Activated gamma-delta T cell (primary cell): Measurements from ENCODE around the gene TP53RK.

Experiments used
- DNase-seq: peaks from one replicate; lab custom pipeline; 2025; lab: John Stamatoyannopoulos, UW

TP53RK gene

DNA sequence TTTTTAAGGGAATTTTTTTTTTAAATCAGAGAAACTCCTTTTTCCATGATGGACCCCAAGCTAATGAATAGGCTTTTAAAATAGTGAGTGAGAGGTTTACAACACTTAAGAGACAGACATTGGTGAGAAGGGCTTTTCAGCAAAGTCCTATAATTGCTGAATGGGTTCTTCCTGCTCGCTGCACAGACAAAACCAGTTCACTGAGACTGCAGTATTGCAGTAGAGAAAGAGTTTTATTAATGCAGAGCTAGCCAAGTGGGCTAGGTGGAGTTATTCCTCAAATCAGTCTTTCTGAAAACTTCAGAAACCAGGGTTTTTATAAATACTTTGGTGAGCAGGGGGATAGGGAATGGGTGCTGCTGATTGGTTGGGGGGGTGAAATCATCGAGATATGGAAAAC, 17.0 kb upstream of the TP53RK start:
- no peak for DNase-seq

DNA sequence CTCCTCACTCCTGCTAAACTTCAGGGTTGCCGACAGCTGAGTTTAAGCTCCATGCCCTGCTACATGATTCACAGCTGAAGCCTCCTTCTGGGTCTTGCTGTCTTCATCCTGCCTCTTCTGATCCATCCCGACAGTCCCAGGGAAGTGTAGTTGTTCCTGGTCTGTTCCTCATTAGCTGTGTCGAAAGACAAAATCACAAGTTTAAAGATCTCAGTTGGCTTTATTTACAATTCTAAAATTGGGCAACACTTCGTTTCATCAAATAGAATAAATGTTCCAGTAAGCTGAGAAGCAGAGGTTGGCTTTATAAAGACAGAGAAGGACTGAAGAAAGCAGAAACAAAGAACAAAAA, 16.1 kb upstream of the TP53RK start:
- DNase-seq: no peak

DNA sequence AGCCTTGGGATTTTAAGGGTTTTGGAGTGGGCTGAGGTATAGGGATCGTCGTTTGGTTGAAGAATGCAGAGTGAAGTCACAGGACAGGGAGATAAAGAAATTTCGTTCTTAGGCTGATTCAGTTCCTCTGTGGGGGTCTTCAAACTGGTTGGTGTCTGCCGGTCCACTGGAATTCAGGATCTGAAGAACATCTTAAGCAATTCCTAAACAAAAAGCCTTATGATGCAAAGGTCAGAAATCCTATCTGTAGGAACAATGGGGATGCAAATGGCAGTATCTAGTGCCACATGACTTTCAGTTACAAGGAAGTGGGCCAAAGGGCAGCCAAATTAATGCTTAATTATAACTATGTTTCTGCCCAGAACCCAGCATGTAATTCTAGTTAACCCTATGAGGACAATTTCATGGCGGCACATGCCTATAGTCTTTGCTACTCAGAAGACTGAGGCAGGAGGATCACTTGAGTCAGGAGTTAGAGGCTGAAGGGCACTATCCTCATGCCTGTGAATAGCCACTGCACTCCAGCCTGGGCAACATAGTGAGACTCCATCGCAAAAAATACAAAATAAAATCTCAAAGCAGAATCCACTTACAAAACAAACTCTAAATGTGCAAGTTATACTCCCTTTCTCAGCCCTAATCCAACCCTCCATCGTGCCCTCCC, 15.6 kb upstream of the TP53RK start:
- DNase-seq: no peak

DNA sequence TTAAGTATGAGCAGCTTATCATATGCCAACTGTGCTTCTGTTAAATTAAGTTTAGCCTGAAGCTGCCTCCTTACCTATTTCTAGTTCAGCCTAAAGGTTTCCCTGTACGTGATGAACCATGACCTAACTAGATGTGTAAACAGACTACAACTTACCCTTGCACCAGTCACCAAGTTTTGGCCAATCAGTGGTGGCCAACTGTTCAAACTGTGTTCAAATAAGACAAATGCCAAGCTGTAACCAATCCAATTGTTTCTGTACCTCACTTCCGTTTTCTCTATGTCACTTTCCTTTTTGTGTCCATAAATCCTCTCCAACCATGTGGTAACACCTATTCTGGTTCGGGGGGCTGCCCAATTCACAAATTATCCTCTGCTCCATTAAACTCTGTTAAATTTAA, 14.2 kb upstream of the TP53RK start:
- DNase-seq: no peak

DNA sequence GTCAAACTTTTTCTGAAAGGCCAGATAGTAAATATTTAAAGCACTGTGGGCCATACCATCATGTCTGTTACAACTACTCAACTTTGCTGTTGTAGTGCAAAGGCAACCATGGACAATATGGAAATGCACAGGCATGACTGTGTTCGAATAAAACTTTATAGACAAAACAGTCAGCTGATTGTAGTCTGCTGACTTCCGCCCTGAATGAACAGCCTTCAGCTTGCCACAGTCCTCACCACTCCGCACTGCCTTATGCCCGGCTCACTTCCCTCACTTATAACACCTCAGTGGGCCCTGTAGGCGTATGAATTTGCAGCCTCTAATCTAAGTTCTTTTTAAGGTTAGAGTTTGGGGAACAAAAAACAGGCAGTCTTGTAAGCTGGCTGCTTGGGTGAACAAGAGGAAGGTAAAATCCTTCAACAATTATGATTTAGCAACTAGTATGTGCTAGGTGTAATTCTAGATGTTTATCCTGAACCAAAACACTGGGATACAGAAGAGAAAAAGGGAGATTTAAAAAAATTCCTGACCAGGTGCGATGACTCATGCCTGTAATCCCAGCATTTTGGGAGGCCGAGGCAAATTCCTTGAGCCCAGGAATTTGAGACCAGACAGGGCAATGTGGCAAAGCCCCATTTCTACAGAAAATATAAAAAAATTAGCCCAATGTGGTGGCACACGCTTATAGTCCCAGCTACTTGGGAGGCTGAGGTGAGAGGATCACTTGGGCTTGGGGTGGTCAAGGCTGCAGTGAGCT, 13.4 kb upstream of the TP53RK start:
- DNase-seq: no peak

DNA sequence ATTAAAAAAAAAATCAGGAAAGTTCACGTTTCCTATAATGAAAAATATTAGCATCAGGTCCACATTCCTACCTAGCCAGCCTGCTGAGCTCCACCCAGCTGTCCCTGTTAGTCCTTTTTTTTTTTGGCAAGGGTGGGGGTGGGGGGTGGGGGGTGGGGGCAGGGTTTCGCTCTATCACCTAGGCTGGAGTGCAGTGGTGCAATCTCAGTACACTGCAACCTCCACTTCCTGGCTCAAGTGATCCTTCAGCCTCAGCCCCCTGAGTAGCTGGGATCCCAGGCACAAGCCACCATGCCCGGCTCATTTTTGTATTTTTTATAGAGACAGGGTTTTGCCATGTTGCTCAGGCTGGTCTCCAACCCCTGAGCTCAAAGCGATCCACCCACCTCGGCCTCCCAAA, 12.7 kb upstream of the TP53RK start:
- no peak for DNase-seq

DNA sequence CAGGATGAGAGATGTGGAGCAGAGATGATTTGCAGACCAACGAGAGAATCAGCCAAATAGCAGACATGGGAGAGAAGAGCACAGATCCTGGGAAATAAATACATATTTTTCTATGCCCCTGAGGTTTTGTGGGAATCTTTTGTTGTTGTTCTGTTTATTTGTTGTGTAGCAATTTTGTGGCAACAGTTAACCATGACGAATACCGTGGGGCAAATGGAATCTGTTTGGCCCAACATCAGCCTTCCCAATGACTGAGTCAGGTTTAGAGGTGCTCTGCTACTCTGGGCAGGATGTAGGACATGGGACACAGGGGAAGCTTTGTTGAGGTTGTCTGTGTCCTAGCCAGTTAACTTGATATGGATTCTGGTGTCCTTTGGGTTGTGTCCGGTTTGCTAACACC, 12.3 kb upstream of the TP53RK start:
- DNase-seq: no peak

DNA sequence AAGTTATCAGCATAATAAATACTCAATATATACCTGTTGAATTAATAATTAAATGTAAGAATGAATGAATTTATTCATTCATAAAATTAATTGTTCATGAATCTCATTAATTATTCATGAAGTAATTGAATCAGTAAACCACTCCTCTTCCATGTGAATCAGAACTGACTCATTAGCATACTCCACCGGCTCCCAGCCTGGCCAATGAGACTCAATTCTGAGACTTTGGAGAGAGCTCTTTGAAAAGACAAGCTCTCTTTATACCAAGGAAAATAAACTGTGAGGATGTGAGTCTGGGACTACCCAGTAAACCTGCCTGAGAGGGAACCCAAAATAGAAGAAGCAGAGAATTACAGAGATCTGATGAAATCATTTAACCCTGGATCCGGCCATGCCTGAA, 11.8 kb upstream of the TP53RK start:
- DNase-seq: no peak

DNA sequence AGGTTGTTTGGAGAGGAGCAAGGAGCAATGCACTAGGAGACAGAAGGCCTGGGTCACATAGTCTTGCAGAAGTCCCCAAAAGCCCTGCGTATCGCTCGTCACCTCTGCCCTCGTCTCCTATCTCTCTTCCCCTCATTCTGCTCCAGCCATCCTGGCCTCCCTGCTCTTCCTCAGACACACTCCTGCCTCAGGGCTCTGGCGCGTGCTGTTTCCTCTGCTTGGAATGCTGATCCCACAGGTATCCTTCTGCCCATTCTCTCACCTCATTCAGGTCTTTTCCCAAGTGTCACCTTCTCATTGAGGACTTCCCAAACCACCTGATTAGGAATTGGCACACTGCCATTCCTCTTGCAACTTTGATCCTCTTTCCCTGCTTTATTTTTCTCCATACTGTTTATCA, 11.2 kb upstream of the TP53RK start:
- no peak for DNase-seq

DNA sequence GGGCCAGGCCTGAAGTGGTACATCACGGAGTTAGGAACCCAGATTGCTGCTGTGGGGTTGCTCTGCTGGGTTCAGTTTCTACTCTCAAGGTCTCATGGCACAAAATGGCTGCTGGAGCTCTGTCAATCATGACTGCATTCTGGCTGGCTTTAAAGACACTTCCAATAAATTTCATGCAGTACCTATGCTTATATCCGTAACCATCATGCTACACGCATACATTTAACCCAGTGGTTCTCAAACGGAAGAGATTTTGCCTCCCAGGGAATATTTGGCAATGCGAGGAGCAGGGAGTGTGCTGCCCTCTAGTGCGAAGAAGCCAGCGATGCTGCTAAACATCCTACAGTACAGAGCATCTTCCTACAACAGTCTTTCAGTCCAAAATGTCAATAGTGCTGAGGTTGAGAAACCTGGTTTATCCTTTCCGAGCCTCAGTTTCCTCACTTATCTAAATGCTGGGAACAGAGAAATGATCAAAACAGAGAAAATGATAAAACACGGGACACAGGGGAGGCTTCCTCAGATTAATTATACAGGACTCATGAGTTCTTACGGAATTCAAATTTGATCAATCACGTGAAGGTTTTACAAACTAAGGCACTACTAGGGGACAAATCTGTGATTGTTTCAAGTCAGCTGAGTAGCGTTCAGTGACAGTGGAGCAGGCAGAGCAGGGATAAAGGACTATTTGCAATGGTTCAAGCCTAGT, 10.6 kb upstream of the TP53RK start:
- no peak for DNase-seq

DNA sequence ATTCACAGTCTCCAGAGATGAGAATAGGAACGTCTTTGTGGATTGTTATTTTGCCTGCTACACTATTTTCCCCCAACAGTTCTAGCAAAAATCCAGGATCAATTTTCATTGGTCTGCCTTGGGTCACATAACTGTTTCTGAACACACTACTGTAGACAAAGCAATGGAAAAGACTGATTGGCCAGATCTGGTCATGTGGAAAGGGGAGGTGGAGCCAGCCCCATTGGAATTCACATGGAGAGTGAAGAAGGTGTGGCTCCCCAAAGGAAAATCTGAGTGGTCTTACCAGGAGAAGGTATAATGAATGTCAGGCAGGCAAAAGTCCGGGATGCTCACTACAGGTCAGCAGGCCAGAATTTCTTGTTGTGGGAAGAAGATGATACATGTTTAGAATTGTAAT, 9.5 kb upstream of the TP53RK start:
- no peak for DNase-seq

DNA sequence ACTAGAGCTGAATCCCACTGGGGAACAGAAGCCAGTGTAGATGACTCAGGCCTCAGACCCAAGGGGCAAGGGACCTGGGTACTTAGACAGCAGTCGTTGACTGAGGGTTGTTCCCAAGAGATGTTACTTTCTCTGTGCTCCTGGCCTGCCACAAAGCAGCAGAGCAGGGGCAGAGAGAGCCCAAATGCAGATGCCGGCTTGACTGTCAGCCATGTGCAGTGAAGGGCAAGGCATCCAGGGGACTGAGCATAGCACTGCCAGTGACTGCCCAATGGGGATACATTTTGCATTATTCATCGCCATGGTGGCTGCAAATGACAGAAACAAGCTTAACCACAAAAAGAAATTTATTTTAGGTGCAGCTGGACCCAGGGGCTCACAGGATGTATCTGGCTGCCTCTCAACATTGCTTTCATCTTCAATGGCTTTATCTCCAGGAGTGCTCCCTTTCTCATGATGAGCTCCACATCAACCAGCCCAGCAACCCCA, 7.6 kb upstream of the TP53RK start:
- no peak for DNase-seq

DNA sequence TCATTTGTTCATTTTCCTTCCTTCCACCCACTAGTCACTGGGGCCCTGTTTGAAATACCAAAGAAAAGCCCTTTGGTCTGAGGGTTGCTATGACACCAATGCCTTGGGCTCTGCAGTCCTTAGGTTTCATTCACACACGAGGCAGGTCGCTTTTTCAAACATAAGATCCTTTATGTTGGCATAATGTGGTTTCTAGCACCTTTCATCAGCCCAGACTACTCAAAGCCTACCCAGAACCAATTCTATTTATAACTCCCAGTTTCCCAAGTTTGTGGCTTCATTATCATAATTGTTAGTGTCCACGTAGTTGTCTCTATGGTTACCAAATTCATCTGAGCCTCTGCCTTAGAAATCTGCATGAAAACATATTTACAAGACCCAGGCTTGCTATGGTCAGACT, 6.6 kb upstream of the TP53RK start:
- DNase-seq: no peak

DNA sequence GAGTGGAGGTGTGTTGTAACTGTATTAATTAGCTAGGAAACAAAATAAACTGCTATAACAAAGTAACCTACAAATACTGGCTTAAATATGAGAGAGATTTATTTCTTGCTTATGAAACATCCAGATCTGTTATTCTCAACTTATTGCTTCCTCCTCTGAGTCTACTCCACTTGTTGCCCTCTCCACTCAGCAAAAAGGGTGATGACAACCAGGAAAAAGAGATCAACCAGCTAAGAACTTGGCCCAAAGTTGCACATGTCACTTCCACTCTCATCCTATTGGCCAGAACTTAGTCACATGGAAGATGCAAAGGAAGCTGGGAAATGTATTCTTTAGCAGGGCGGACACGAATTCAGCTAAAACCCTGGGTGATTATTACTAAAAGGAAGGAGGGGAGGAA, 5.2 kb upstream of the TP53RK start:
- no peak for DNase-seq

DNA sequence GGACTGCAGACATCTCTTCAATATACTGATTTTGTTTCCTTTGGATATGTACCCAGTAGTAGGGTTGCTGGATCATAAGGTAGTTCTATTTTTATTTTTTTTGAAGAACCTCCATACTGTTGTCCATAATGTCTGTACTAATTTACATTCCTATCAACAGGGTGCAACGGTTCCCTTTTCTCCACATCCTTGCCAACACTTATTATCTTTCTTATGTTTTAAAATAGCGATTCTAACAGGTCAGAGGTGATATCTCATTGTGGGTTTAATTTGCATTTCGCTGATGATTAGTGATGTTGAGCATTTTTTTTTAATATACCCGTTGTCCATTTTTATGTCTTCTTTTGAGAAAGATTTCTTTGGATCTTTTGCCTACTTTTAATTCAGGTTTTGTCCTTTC, 2.0 kb upstream of the TP53RK start:
- no peak for DNase-seq

DNA sequence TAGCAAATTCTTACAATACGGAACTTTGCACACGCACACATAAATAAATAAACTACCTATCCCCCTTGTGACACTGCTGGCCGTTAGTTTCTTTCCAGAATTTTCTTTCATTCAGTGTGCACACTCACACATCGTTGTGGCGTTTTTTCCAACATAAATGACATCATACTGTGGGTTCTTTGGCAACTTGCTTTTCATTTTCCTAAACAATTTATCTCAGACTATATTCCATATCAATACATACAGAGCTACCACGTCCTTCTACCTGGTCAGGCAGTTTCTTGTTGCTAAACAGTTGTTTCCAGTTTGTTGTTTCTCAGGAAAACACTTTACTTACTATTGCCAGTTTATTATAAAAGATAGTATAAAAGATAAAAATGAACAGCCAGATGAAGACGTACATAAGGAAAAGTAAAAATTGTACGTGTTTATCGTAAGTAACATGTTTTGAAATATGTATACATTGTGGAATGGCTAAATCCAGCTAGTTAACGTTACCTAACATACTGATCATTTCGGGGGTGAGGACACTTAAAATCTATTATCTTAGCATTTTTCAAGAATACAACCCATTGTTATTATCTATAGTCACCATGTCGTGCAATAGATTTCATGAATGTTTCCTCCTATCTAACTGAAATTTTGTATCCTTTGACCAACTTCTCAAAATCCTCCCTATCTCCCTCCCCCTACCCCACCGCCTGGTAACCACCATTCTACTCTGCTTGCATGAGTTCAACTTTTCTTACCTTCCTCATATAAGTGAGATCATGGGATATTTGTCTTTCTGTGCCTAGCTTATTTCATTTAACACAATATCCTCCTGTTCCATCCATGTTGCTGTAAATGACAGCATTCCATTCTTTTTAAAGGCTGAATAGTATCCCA, 1.2 kb upstream of the TP53RK start:
- no peak for DNase-seq

DNA sequence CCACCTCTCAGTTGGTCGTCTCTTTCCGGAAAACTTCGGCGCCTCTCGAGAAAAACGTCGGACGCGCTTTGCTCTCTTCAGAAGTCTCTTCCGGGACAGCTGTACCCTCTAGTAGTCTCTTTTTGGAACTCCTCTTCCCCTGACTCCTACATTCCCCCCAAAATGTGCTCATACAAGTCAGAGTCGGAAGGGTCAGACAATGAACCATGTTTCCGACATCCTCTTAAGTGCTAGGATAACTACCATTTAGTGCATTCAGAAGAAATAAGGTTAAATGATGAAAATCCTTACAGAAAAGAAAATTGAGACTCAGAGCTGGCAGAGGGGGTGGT, 476 bp upstream of the TP53RK start:
- DNase-seq: no peak

DNA sequence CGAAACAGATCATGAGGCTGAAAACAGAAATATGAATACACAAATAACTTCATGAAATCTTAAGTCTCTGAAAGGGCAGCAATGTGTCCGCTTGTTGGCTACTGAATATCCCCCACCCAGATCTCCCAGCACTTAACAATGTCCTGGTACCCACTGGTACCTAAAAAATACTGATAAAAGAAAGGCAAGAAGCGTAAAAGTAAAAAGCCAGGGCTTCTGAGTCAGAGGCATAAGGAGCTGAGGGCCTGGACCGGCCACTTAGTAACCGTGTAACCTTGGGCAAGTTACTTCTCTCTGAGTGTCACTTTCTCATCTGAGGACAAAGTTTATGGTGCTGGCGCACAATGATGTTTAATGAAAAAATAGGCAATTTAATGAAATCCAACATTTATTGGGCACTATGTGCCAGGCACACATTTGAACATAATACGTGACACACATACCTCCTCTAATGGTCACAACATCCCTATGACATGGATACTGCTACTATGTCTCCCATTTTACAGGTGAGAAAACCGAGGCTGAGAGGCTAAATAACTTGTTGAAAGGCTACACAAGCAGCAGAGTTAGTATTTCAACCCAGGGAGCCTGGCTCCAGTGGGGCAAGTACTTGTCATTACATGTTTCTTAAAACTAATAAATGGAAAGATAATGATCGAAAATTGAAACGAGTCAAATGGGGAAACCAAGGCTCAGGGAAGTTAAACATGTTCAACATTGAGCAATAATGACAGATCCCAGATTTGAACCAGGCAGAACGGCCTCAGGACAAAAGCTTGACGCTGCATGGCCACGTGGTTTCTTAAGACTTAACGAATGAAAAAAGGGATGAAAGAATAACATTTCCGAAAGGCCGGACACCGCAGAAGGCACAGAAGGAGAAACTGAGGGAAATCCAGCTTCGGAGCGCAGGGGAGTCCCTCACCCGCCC, 828 bp downstream of the TP53RK start:
- no peak for DNase-seq

DNA sequence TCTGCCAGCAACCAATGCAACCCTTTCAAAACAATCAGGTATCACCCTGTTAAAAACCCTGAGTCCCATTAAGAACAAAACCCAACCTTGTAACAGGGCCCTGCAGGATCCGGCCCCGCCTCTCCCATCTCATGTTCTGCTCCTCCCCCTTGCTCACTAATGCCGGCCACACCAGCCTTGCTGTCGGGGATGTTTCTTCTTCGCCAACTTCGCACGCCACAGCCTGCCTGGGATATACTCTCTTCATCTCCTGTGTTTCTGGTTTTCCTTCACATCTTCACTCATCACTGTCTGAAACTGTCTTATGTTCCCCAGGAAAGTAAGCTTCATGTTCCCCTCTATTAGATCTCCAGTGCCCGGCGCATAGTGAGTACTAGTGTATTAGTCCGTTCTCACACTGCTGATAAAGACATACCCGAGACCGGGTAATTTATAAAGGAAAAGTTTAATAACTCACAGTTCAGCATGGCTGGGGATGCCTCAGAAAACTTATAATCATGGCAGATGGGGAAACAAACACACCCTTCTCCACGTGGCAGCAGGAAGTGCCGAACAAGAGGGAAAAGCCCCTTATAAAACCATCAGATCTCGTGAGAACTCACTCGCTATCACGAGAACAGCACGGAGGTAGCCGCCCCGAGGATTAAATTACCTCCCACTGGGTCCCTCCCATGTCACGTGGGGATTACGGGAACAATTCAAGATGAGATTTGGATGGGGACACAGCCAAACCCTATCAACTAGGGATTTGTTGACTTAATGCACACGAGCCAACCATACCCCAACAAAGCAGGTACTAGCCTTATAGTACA, 5.1 kb downstream of the TP53RK start:
- DNase-seq: no peak

DNA sequence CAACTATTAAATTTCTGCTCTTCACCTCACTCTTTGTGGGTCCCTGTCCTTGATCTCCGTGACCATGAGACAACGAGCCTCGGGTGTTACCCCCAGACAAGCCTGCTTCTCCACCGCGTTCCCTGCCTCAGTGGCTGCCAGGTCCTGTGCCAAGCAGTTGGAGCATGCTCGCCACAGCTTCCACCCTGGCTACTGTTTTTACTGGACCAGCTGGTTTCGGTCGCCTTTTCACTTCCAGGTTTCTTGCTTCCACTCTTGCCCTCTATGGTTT, 5.6 kb downstream of the TP53RK start:
- DNase-seq: no peak
